ENCODE measurements around the gene ADGB.

- no peak for TF ChIP-seq POLR2A (IDR thresholded peaks at IDR 0.05; ENCODE audit: low read depth, low read length)
- no peak for TF ChIP-seq POLR2AphosphoS5 (IDR thresholded peaks at IDR 0.05; ENCODE audit: low read depth, low read length)
Measured at GRCh38 chr6:146861029-146861563, 262.3 kb downstream of the ADGB start.

Measured in GM12891 (cell line).